Thyroid gland (tissue), 4 donors: Measurements from ENCODE around the gene KLHL17. TPM values are rescaled to one million over a fixed set of nuclear protein-coding genes. Genes with fewer than 3 reads are reported as not detected.

Source experiments
- DNase-seq, 2 donors: peaks; one replicate each; pipeline ENCODE4 v3.0.0-alpha.2; 2019
- H3K27ac ChIP-seq, 3 donors: fragments of 200-600 bp; sonication (generic); 1 replicate in 2 of 3; 2 replicates in 1 of 3; pipeline ENCODE4 v1.5.1; 2016 to 2019; ENCODE audit warnings: mild to moderate bottlenecking in 1 of 3, moderate library complexity in 1 of 3
- H3K27me3 ChIP-seq: fragments of 200-600 bp; sonication (generic); one replicate; pipeline ENCODE4 v1.5.1; 2019
- H3K36me3 ChIP-seq, 2 donors: fragments of 200-600 bp; sonication (generic); one replicate each; pipeline ENCODE4 v1.5.1; 2016 to 2019
- H3K4me1 ChIP-seq, 2 donors: fragments of 200-600 bp; sonication (generic); one replicate each; pipeline ENCODE4 v1.5.1; 2017 to 2019
- H3K4me3 ChIP-seq, 3 donors: fragments of 200-600 bp; sonication (generic); replicated peaks in 1 of 3; 1 replicate in 2 of 3; 2 replicates in 1 of 3; pipeline ENCODE4 v1.5.1; 2016; ENCODE audit warnings: mild to moderate bottlenecking in 1 of 3
- H3K9me3 ChIP-seq: fragments of 200-600 bp; sonication (generic); one replicate; pipeline ENCODE4 v1.5.1; 2017
- CTCF ChIP-seq, 6 experiments: fragments of 200-600 bp in 3 of 6; fragments of 450-650 bp in 3 of 6; sonication (generic) in 3 of 6; IDR thresholded peaks; one replicate each; pipeline ENCODE4 v1.5.1; 2016 to 2019; ENCODE audit warnings: antibody characterized with exemption in 6 of 6, mild to moderate bottlenecking in 2 of 6, inconsistent platforms in 1 of 6, moderate library complexity in 1 of 6
- POLR2A ChIP-seq, 2 donors: fragments of 450-650 bp; IDR thresholded peaks; one replicate each; pipeline ENCODE4 v1.6.1; 2017; ENCODE audit warnings: antibody characterized with exemption in 2 of 2, mild to moderate bottlenecking in 2 of 2, moderate library complexity in 1 of 2
- WGBS, 2 donors: methylation state at CpG; one replicate each; pipeline ENCODE4 v1.1.5; 2017; 5-methylcytosine and 5-hydroxymethylcytosine counted together
- intact Hi-C: fragments of 100-400 bp; cut with DNase I; formaldehyde crosslinking; loops from one replicate; pipeline ENCODE4 v1.15.1; 2023
- total RNA-seq, 4 donors: library from RNA; depleted of rRNA; stranded (reverse); fragments of >200 nt; gene quantifications; one replicate each; pipeline ENCODE4 v1.2.3, GENCODE V29; 2016

Gene KLHL17
- total RNA-seq, 4 donors from 2014 or later: 3.4 to 10.9 (median 10.3) TPM

- no peaks in the 10 kb centered on the region for H3K9me3 ChIP-seq
- H3K36me3 ChIP-seq: no peaks in the 10 kb centered on the region
- H3K4me1 ChIP-seq: peaks cover 12 to 28% of the 10 kb centered on the region in 2 donors
- TF ChIP-seq POLR2A (IDR thresholded peaks at IDR 0.05) (no peak), CTCF (IDR thresholded peaks at IDR 0.05) (no peak)
- DNase-seq: no peak
- peaks cover 6% of the 10 kb centered on the region for H3K27me3 ChIP-seq
- no peak overlapping the region for H3K27ac ChIP-seq
- no peak overlapping the region for H3K4me3 ChIP-seq
- WGBS, 2 donors: 51 to 52% methylated on average over 7 to 8 of the region's 9 CpGs
- intact Hi-C loops: no loop called here
These were observed 33.1 kb upstream of the KLHL17 start for GRCh38 chr1:927234-927633.

GRCh38 chr1:927748-928147 is 32.6 kb upstream of the KLHL17 start:
- Histone ChIP-seq H3K4me1 (peaks cover 12 to 26% of the 10 kb centered on the region in 2 donors), H3K9me3 (no peaks in the 10 kb centered on the region), H3K27ac (no peak overlapping the region), H3K36me3 (no peaks in the 10 kb centered on the region), H3K27me3 (peaks cover 6% of the 10 kb centered on the region), H3K4me3 (no peak overlapping the region)
- no peak for DNase-seq
- intact Hi-C loops: no loop called here
- TF ChIP-seq POLR2A (IDR thresholded peaks at IDR 0.05) (no peak), CTCF (IDR thresholded peaks at IDR 0.05) (no peak)
- 28 to 34% methylated on average over 5 to 9 of the region's 10 CpGs for whole genome bisulfite sequencing, 2 donors

- no peak for DNase-seq
- H3K27ac ChIP-seq: no peak overlapping the region
- TF ChIP-seq CTCF (IDR thresholded peaks at IDR 0.05): no peak
- no peak for TF ChIP-seq POLR2A (IDR thresholded peaks at IDR 0.05)
- 74 to 75% methylated on average over 38 of the region's 40 CpGs for WGBS, 2 donors
- H3K36me3 ChIP-seq: no peaks in the 10 kb centered on the region
- no peak overlapping the region for H3K4me3 ChIP-seq
- intact Hi-C loops: no loop called here
- H3K4me1 ChIP-seq: peaks cover 11 to 27% of the 10 kb centered on the region in 2 donors
- H3K9me3 ChIP-seq: no peaks in the 10 kb centered on the region
- peaks cover 6% of the 10 kb centered on the region for H3K27me3 ChIP-seq
These were observed 31.3 kb upstream of the KLHL17 start for GRCh38 chr1:928825-929661.

- Histone ChIP-seq H3K9me3 (no peaks in the 10 kb centered on the region), H3K4me3 (no peak overlapping the region), H3K4me1 (peaks cover 11 to 29% of the 10 kb centered on the region in 2 donors), H3K27ac (no peak overlapping the region), H3K27me3 (peaks cover 6% of the 10 kb centered on the region), H3K36me3 (no peaks in the 10 kb centered on the region)
- TF ChIP-seq POLR2A (IDR thresholded peaks at IDR 0.05): no peak
- TF ChIP-seq CTCF (IDR thresholded peaks at IDR 0.05): no peak
- 85 to 86% methylated on average over 23 to 27 of the region's 40 CpGs for WGBS, 2 donors
- intact Hi-C loops: no loop called here
- DNase-seq: no peak
These were observed 30.4 kb upstream of the KLHL17 start for GRCh38 chr1:929712-930632.
